GM12801 (cell line): ENCODE data around the gene IL25.

Experiments
- CTCF ChIP-seq: IDR thresholded peaks from one replicate; pipeline ENCODE4 v1.5.1; 2011; ENCODE audit warnings: control low read depth; ENCODE audit not compliant: insufficient read length; ENCODE audit errors: extremely low read depth

Gene IL25

DNA sequence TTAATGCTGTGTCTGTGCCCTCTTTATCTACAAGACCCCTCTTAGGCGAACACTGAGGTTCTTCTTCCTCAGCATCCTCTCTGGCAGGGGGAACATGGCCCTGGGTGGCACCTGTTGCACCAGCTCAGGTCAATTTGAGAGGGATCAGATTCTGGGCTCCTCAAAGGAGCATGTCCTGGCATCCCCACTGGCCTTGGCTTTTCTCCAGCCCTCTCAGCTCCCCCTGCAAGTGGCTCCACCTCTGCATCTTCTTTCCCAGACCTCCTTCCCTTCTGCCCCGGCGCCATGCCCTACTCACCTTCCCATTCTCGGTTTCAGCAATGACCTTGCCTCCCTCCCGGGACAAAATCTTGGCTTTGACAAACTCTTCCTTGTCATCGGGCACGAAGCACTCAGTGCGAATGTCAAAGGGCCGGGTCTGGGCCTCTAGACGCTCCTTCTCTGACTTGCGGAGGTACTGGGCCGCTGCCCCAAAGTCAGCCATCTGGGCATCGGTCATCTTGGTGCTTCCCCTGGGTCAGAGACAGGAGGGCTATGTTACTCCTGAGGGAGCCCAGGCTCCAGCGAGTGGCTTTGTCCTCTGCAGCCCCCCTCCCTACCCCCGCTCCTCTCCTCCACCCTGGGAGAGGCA lies 34.2 kb downstream of the IL25 start:
- TF ChIP-seq CTCF: no peak

GRCh38 chr14:23407516-23408306 lies 35.1 kb downstream of the IL25 start, which contains the start of gene MYH6:
Gene MYH6 (minus strand): TSS chr14:23408273. CDS start chr14:23407223, 1,050 bp downstream.
- no peak for TF ChIP-seq CTCF

GRCh38 chr14:23408307-23408630 lies 35.7 kb downstream of the IL25 start:
- TF ChIP-seq CTCF: no peak

GRCh38 chr14:23409475-23409874 lies 36.9 kb downstream of the IL25 start:
- TF ChIP-seq CTCF: no peak

- TF ChIP-seq CTCF: no peak
Measured at GRCh38 chr14:23409966-23410635, 37.5 kb downstream of the IL25 start.

- TF ChIP-seq CTCF: no peak
Measured at GRCh38 chr14:23411563-23412525, 39.2 kb downstream of the IL25 start.
